H9 (cell line): ENCODE measurements around the gene CRACDL. TPM values are rescaled to one million over a fixed set of nuclear protein-coding genes. Genes with fewer than 3 reads are reported as not detected.

Experiments used
- DNase-seq: peaks from one replicate; pipeline ENCODE4 v3.0.0-alpha.2; 2017
- H2AFZ ChIP-seq: one replicate; pipeline ENCODE4 v1.6.1; 2013; ENCODE audit warnings: mild to moderate bottlenecking, low read length, control low read depth, moderate library complexity
- H2AK5ac ChIP-seq: 2 replicates; pipeline ENCODE4 v1.6.1; 2013; ENCODE audit warnings: low read length, control low read depth, mixed read lengths; ENCODE audit not compliant: insufficient read length
- H2BK120ac ChIP-seq: one replicate; pipeline ENCODE4 v1.6.1; 2013; ENCODE audit warnings: low read depth, mild to moderate bottlenecking, low read length, control low read depth, inconsistent platforms; ENCODE audit not compliant: poor library complexity, severe bottlenecking
- H2BK12ac ChIP-seq: 2 replicates; pipeline ENCODE4 v1.6.1; 2013; ENCODE audit warnings: low read length, control low read depth, mixed read lengths, low read depth; ENCODE audit not compliant: insufficient read length
- H2BK15ac ChIP-seq: 2 replicates; pipeline ENCODE4 v1.6.1; 2013; ENCODE audit warnings: low read depth, low read length, control low read depth
- H2BK20ac ChIP-seq: one replicate; pipeline ENCODE4 v1.6.1; 2013; ENCODE audit warnings: low read depth, mild to moderate bottlenecking, low read length, control low read depth, inconsistent platforms; ENCODE audit not compliant: poor library complexity, severe bottlenecking
- H2BK5ac ChIP-seq: 2 replicates; pipeline ENCODE4 v1.6.1; 2013; ENCODE audit warnings: low read length, control low read depth, mixed read lengths; ENCODE audit not compliant: insufficient read length
- H3K14ac ChIP-seq: 2 replicates; pipeline ENCODE4 v1.6.1; 2013; ENCODE audit warnings: low read length, control low read depth; ENCODE audit not compliant: insufficient read depth
- H3K18ac ChIP-seq: 2 replicates; pipeline ENCODE4 v1.6.1; 2013; ENCODE audit warnings: low read depth, mild to moderate bottlenecking, mixed read lengths, low read length, control low read depth; ENCODE audit not compliant: insufficient read length
- H3K23ac ChIP-seq: 2 replicates; pipeline ENCODE4 v1.6.1; 2013; ENCODE audit warnings: low read length, control low read depth, mixed read lengths, low read depth; ENCODE audit not compliant: insufficient read length
- H3K23me2 ChIP-seq: 2 replicates; pipeline ENCODE4 v1.6.1; 2013; ENCODE audit warnings: low read depth, mild to moderate bottlenecking, mixed read lengths, low read length, control low read depth; ENCODE audit not compliant: insufficient read length, poor library complexity, severe bottlenecking
- H3K27ac ChIP-seq: 2 replicates; pipeline ENCODE4 v1.5.1; 2013; ENCODE audit warnings: low read length, control low read depth, mixed read lengths, low read depth; ENCODE audit not compliant: insufficient read length
- H3K27me3 ChIP-seq: 2 replicates; pipeline ENCODE4 v1.6.1; 2013; ENCODE audit warnings: low read length, control low read depth, inconsistent platforms; ENCODE audit not compliant: insufficient read depth
- H3K4ac ChIP-seq: 2 replicates; pipeline ENCODE4 v1.6.1; 2013; ENCODE audit warnings: low read depth, mild to moderate bottlenecking, control low read depth, inconsistent platforms, low read length, moderate library complexity
- H3K4me1 ChIP-seq: 2 replicates; pipeline ENCODE4 v1.6.1; 2013; ENCODE audit warnings: low read length, control low read depth, inconsistent platforms; ENCODE audit not compliant: insufficient read depth
- H3K4me2 ChIP-seq: 2 replicates; pipeline ENCODE4 v1.6.1; 2013; ENCODE audit warnings: low read length, control low read depth, mixed read lengths; ENCODE audit not compliant: insufficient read length, insufficient read depth
- H3K56ac ChIP-seq: 2 replicates; pipeline ENCODE4 v1.6.1; 2013; ENCODE audit warnings: low read depth, mild to moderate bottlenecking, mixed read lengths, low read length, control low read depth; ENCODE audit not compliant: insufficient read length
- H3K79me1 ChIP-seq: 2 replicates; pipeline ENCODE4 v1.6.1; 2013; ENCODE audit warnings: low read depth, mild to moderate bottlenecking, moderate library complexity, low read length, control low read depth, inconsistent platforms; ENCODE audit not compliant: insufficient read depth, poor library complexity, severe bottlenecking
- H3K79me2 ChIP-seq: 2 replicates; pipeline ENCODE4 v1.6.1; 2013; ENCODE audit warnings: low read length, control low read depth, inconsistent platforms; ENCODE audit not compliant: insufficient read depth
- H3K9ac ChIP-seq: 2 replicates; pipeline ENCODE4 v1.6.1; 2013; ENCODE audit warnings: low read length, control low read depth, mixed read lengths; ENCODE audit not compliant: insufficient read length; ENCODE audit errors: extremely low read depth
- H3K9me3 ChIP-seq: one replicate; pipeline ENCODE4 v1.6.1; 2013; ENCODE audit warnings: low read depth, low read length, inconsistent platforms; ENCODE audit not compliant: control insufficient read depth
- H3T11ph ChIP-seq: one replicate; pipeline ENCODE4 v1.6.1; 2013; ENCODE audit warnings: mild to moderate bottlenecking, low read length, control low read depth, inconsistent platforms
- H4K20me1 ChIP-seq: one replicate; pipeline ENCODE4 v1.6.1; 2013; ENCODE audit not compliant: control insufficient read depth, insufficient read length, insufficient read depth
- H4K5ac ChIP-seq: 2 replicates; pipeline ENCODE4 v1.6.1; 2013; ENCODE audit warnings: low read depth, mild to moderate bottlenecking, mixed read lengths, low read length, control low read depth; ENCODE audit not compliant: insufficient read length
- H4K8ac ChIP-seq: replicated peaks from 2 replicates; pipeline ENCODE4 v1.6.1; 2013; ENCODE audit warnings: low read length, control low read depth, mixed read lengths, low read depth; ENCODE audit not compliant: insufficient read length
- H4K91ac ChIP-seq: 2 replicates; pipeline ENCODE4 v1.6.1; 2013; ENCODE audit warnings: low read depth, mild to moderate bottlenecking, moderate library complexity, mixed read lengths, low read length, control low read depth; ENCODE audit not compliant: insufficient read length
- H3K27ac Mint-ChIP-seq, 3 experiments: 2 replicates in 2 of 3; 3 replicates in 1 of 3; pipeline ENCODE4 v1.8.0; 2020 to 2021; ENCODE audit warnings: mixed read lengths in 3 of 3, mild to moderate bottlenecking in 1 of 3, moderate library complexity in 1 of 3
- H3K27me3 Mint-ChIP-seq: 2 replicates; pipeline ENCODE4 v1.8.0; 2021; ENCODE audit warnings: low read depth, mild to moderate bottlenecking, moderate library complexity, mixed read lengths
- H3K36me3 Mint-ChIP-seq, 3 experiments: 2 replicates in 2 of 3; 3 replicates in 1 of 3; pipeline ENCODE4 v1.8.0; 2020 to 2021; ENCODE audit warnings: low read depth in 3 of 3, mixed read lengths in 3 of 3; ENCODE audit not compliant: insufficient read depth in 1 of 3
- H3K4me1 Mint-ChIP-seq, 2 experiments: 2 replicates each; pipeline ENCODE4 v1.8.0; 2020; ENCODE audit warnings: mixed read lengths in 2 of 2
- H3K4me3 Mint-ChIP-seq, 2 experiments: 2 replicates in 1 of 2; 3 replicates in 1 of 2; pipeline ENCODE4 v1.8.0; 2020 to 2021; ENCODE audit warnings: mild to moderate bottlenecking in 2 of 2, mixed read lengths in 2 of 2, moderate library complexity in 1 of 2
- H3K9me3 Mint-ChIP-seq, 2 experiments: 2 replicates in 1 of 2; 3 replicates in 1 of 2; pipeline ENCODE4 v1.8.0; 2020; ENCODE audit warnings: mild to moderate bottlenecking in 2 of 2, mixed read lengths in 2 of 2, moderate library complexity in 1 of 2
- WGBS: extraction: QIAGEN DNeasy Blood & Tissue Kit; methylation state at CpG from one replicate; pipeline ENCODE4 v1.1.7; 2013; ENCODE audit warnings: missing lambda C conversion rate, low lambda C conversion rate, mixed read lengths; ENCODE audit not compliant: insufficient read length; ENCODE audit errors: extremely low coverage; 5-methylcytosine and 5-hydroxymethylcytosine counted together
- total RNA-seq: library from RNA; stranded (reverse); gene quantifications from 2 replicates; pipeline ENCODE4 v1.2.1, GENCODE V29; 2021
- TF ChIP-seq, protein P1 (sequence below): fragments of 200-600 bp; sonication (generic); conservative IDR thresholded peaks from 3 replicates; pipeline ENCODE4 v1.8.0; 2021; ENCODE audit warnings: antibody characterized with exemption, mild to moderate bottlenecking

CRACDL gene
- total RNA-seq, 1 experiment from 2014 or later, result 0.48 TPM

DNA sequence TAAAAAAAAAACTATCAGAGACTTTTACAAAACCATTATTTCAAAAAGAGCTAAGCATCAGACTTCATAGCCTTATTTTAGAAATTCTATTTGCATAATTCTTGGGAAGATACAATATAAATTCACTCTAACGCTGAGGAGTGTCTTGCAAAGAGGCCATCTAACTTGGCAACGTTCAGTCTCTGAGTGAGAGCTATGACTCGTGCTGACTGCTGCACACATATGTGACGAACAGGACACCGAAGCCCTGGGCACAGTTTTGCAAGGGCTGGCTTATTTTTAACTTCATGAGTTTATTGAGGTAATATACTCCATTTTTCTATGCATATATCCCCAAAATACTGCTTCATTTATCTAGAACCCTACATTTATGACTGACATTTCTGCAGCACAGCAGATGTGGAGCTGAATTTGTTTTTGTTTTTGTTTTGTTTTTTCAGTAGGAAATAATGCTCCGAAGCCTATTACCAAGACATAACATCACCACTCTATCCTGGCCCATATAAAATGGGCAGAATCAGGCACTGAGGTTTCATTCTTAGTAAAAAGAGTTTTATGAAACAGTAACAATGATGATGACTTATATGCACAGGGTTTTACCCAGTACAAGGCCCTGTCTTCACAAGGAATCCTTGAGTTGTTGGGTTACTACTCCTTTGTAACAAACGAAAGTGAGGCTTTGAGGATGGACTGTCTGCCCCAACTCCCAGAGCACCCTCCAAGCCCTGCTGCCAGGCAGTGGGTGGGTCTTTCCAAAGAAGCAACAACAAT lies 68.3 kb downstream of the CRACDL start:
- no peak for DNase-seq
- Mint-ChIP-seq H3K27ac (no peak overlapping the region), H3K9me3 (peaks cover 0 to under 1% of the 10 kb centered on the region in 2 experiments; a peak in 1 of 5 replicates), H3K4me3 (no peak overlapping the region), H3K27me3 (no peaks in the 10 kb centered on the region), H3K4me1 (peaks cover 14 to 16% of the 10 kb centered on the region in 2 experiments), H3K36me3 (no peaks in the 10 kb centered on the region)
- Histone ChIP-seq H2BK120ac (no peak overlapping the region), H4K91ac (no peak overlapping the region), H2BK20ac (no peak overlapping the region), H3K14ac (no peak overlapping the region), H3K79me1 (no peaks in the 10 kb centered on the region), H3K27ac (no peak overlapping the region), H3K79me2 (no peaks in the 10 kb centered on the region), H2AK5ac (no peak overlapping the region), H3K27me3 (no peaks in the 10 kb centered on the region), H3K23ac (no peak overlapping the region), H2BK5ac (no peak overlapping the region), H2BK15ac (no peak overlapping the region), H3K4me2 (no peak overlapping the region), H3K4me1 (no peaks in the 10 kb centered on the region; the same call in 1 of the 2 replicates), H3K9ac (no peak overlapping the region), H4K20me1 (no peaks in the 10 kb centered on the region), H2AFZ (no peak overlapping the region), H3K4ac (no peak overlapping the region), H2BK12ac (no peak overlapping the region), H3K18ac (no peak overlapping the region), H4K5ac (no peak overlapping the region), H3K9me3 (no peaks in the 10 kb centered on the region), H4K8ac (no peak overlapping the region), H3K23me2 (no peaks in the 10 kb centered on the region), H3K56ac (no peak overlapping the region), H3T11ph (no peak overlapping the region)
- WGBS, result no CpG with 5 or more reads among the region's 7 CpGs
- TF ChIP-seq, protein P1, sequence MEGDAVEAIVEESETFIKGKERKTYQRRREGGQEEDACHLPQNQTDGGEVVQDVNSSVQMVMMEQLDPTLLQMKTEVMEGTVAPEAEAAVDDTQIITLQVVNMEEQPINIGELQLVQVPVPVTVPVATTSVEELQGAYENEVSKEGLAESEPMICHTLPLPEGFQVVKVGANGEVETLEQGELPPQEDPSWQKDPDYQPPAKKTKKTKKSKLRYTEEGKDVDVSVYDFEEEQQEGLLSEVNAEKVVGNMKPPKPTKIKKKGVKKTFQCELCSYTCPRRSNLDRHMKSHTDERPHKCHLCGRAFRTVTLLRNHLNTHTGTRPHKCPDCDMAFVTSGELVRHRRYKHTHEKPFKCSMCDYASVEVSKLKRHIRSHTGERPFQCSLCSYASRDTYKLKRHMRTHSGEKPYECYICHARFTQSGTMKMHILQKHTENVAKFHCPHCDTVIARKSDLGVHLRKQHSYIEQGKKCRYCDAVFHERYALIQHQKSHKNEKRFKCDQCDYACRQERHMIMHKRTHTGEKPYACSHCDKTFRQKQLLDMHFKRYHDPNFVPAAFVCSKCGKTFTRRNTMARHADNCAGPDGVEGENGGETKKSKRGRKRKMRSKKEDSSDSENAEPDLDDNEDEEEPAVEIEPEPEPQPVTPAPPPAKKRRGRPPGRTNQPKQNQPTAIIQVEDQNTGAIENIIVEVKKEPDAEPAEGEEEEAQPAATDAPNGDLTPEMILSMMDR, result no peak
